ENCODE measurements around the gene GLMP.

GRCh38 chr1:156281693-156282478 lies 13.6 kb downstream of the GLMP start:
- TF ChIP-seq TAF1 (IDR thresholded peaks at IDR 0.05; ENCODE audit: low read depth, low read length) = no peak
- TF ChIP-seq PAX5 (IDR thresholded peaks at IDR 0.05; ENCODE audit: insufficient read depth, low read length, severe bottlenecking) = no peak
- TF ChIP-seq POLR2A (IDR thresholded peaks at IDR 0.05; ENCODE audit: low read depth, low read length) = peak; percentile 7; the same call in 1 of the 2 replicates
- TF ChIP-seq POLR2AphosphoS5 (IDR thresholded peaks at IDR 0.05; ENCODE audit: low read depth, low read length) = 0 out of 2 replicates have a peak, but pooled peaks have one; percentile 45
- no peak for TF ChIP-seq POU2F2 (IDR thresholded peaks at IDR 0.05; ENCODE audit: low read depth, low read length)
- TF ChIP-seq SPI1 (IDR thresholded peaks at IDR 0.05; ENCODE audit: low read depth, low read length) = no peak
